Testis (tissue), 3 donors: ENCODE data around the gene CFL1. TPM values are rescaled to one million over a fixed set of nuclear protein-coding genes. Genes with fewer than 3 reads are reported as not detected.
"Not testable (repeated sequence)": the region's sequence is repeated elsewhere in the genome, so short reads cannot be mapped to it uniquely, and the experiment has no call there.

Experiments used
- DNase-seq: peaks from one replicate; pipeline ENCODE4 v3.0.0-alpha.2; 2019
- H3K27ac ChIP-seq, 2 donors: fragments of 200-600 bp; sonication (generic); one replicate each; pipeline ENCODE4 v1.5.1; 2019
- H3K27me3 ChIP-seq: fragments of 200-600 bp; sonication (generic); one replicate; pipeline ENCODE4 v1.5.1; 2019
- H3K36me3 ChIP-seq: fragments of 200-600 bp; sonication (generic); one replicate; pipeline ENCODE4 v1.5.1; 2017; ENCODE audit warnings: low read depth; ENCODE audit errors: missing control alignments
- H3K4me1 ChIP-seq: fragments of 200-600 bp; sonication (generic); one replicate; pipeline ENCODE4 v1.5.1; 2019
- H3K4me3 ChIP-seq, 2 donors: fragments of 200-600 bp; sonication (generic); one replicate each; pipeline ENCODE4 v1.5.1; 2017 to 2019
- H3K9me3 ChIP-seq: fragments of 200-600 bp; sonication (generic); one replicate; pipeline ENCODE4 v1.5.1; 2017
- POLR2A ChIP-seq: fragments of 450-650 bp; IDR thresholded peaks from one replicate; pipeline ENCODE4 v1.6.1; 2017; ENCODE audit warnings: antibody characterized with exemption, mild to moderate bottlenecking, moderate library complexity
- WGBS, 2 donors: methylation state at CpG; one replicate each; pipeline ENCODE4 v1.1.5; 2018; 5-methylcytosine and 5-hydroxymethylcytosine counted together
- intact Hi-C: fragments of 100-400 bp; cut with DNase I; formaldehyde crosslinking; loops from one replicate; pipeline ENCODE4 v1.15.1; 2023; ENCODE audit warnings: low total_unique reads
- polyA plus RNA-seq: library from polyadenylated mRNA; stranded (reverse); fragments of 350-450 nt; fragmentation: Illumina TruSeq; extraction: RNeasy Lipid Tissue Mini Kit (QIAGEN cat#74804); gene quantifications from one replicate; pipeline ENCODE4 v1.2.3, GENCODE V29; 2014; ENCODE audit warnings: low read depth, low replicate concordance; ENCODE audit not compliant: insufficient read depth
- total RNA-seq, 2 donors: library from RNA; depleted of rRNA; stranded (reverse); fragments of >200 nt; gene quantifications; one replicate each; pipeline ENCODE4 v1.2.3, GENCODE V29; 2016
- TF ChIP-seq, protein P1 (sequence below), 3 experiments: fragments of 450-650 bp in 2 of 3; fragments of 200-600 bp in 1 of 3; sonication (generic) in 1 of 3; IDR thresholded peaks; one replicate each; pipeline ENCODE4 v1.5.1; 2016 to 2019; ENCODE audit warnings: antibody characterized with exemption in 3 of 3, mild to moderate bottlenecking in 2 of 3, moderate library complexity in 1 of 3

CFL1 gene
- total and polyA plus RNA-seq, 3 donors from 2014 or later = 522 to 647 (median 570) TPM

DNA sequence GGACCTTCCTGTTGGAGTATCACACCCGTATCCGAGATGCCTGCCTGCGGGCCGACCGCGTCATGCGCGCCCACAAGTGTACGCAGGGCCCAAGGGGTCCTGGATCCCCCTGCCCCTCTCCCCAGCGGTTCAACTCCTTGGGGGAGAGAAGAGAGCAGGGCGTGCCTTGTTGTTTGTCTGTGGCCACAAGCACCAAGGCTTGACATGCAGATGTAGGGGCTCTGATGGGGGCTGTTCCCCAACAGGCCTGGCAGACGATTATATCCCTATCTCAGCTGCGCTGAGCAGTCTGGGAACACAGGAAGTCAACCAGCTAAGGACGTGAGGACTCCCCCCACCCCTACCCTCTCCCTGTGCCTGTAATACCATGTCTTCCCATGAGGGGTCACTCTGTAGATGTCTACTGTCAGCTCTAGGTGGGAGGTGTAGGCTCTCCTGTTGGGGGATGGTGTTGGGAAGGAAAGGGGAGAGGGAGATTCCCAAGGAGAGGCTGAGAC lies 6.8 kb downstream of the CFL1 start:
- no peaks in the 10 kb centered on the region for H3K36me3 ChIP-seq
- H3K4me3 ChIP-seq = no peak overlapping the region
- H3K27ac ChIP-seq = no peak overlapping the region
- no peak for DNase-seq
- no peaks in the 10 kb centered on the region for H3K27me3 ChIP-seq
- no peaks in the 10 kb centered on the region for H3K9me3 ChIP-seq
- whole genome bisulfite sequencing, 2 donors = 70 to 95% methylated on average over 3 to 14 of the region's 14 CpGs
- H3K4me1 ChIP-seq = peaks cover 2% of the 10 kb centered on the region
- TF ChIP-seq POLR2A = no peak
- TF ChIP-seq, protein P1, sequence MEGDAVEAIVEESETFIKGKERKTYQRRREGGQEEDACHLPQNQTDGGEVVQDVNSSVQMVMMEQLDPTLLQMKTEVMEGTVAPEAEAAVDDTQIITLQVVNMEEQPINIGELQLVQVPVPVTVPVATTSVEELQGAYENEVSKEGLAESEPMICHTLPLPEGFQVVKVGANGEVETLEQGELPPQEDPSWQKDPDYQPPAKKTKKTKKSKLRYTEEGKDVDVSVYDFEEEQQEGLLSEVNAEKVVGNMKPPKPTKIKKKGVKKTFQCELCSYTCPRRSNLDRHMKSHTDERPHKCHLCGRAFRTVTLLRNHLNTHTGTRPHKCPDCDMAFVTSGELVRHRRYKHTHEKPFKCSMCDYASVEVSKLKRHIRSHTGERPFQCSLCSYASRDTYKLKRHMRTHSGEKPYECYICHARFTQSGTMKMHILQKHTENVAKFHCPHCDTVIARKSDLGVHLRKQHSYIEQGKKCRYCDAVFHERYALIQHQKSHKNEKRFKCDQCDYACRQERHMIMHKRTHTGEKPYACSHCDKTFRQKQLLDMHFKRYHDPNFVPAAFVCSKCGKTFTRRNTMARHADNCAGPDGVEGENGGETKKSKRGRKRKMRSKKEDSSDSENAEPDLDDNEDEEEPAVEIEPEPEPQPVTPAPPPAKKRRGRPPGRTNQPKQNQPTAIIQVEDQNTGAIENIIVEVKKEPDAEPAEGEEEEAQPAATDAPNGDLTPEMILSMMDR (IDR thresholded peaks at IDR 0.05) = no peak
- intact Hi-C loops = no loop called here

DNA sequence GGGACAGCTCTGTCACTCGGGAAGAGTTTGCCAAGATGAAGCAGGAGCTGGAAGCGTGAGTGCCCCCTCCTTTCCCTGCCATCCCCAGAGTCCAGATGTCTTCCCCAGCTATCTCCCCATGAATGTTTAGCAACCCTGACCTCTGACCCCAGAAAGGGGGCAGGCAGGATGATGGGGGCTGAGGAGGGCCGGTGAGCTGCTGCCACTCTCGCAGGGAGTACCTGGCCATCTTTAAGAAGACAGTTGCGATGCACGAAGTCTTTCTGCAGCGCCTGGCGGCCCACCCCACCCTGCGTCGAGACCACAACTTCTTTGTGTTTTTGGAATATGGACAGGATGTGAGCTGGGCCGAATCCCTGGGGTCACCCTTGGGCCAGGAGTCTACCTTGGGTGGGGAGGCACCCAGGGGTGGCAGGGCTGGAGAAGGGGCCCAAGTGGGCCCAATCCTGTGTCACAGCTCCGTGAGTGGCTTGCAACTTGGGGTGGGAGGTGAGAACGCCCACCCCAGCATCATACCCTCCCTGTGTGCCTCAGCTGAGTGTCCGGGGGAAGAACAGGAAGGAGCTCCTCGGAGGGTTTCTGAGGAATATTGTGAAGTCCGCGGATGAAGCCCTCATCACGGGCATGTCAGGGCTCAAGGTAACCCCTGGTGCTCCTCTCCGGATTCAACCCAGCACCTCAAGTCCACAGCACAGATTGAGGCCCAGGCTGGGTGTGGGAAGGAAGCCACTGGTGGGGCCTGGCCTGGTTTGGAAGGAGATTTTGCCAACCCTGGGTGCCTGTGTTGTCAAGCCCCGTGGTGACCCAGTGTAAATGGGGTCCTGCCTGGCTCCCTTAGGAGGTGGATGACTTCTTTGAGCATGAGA lies 7.5 kb downstream of the CFL1 start:
- Histone ChIP-seq H3K9me3 (no peaks in the 10 kb centered on the region), H3K4me3 (no peak overlapping the region), H3K36me3 (no peaks in the 10 kb centered on the region), H3K4me1 (no peaks in the 10 kb centered on the region), H3K27me3 (no peaks in the 10 kb centered on the region), H3K27ac (no peak overlapping the region)
- WGBS, 2 donors = 63 to 70% methylated on average over 10 to 20 of the region's 20 CpGs
- TF ChIP-seq POLR2A = no peak
- TF ChIP-seq, protein P1 (IDR thresholded peaks at IDR 0.05) = no peak
- no peak for DNase-seq
- intact Hi-C loops = no loop called here

DNA sequence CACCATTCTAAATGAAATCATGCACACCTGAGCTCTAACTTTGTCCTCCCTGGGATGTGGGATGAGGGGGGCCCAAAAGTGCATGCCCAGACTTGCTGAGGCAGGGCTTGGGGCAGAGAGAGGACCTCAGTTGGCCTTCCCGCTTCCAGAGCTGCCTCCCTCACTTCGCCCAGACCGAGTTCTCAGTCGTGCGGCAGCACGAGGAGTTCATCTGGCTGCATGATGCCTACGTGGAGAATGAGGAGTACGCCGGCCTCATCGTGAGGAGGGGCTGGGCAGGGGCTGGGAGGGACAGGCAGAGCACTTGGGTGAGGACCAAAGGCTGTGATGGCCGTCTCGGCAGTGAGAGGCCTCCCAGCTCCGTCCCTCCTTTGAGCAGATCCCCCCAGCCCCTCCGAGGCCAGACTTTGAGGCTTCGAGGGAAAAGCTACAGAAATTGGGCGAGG lies 8.2 kb downstream of the CFL1 start:
- WGBS, 2 donors = 54 to 55% methylated on average over 7 to 16 of the region's 16 CpGs
- no peak for TF ChIP-seq POLR2A
- TF ChIP-seq, protein P1 (IDR thresholded peaks at IDR 0.05) = no peak
- Histone ChIP-seq H3K27ac (no peak overlapping the region), H3K4me1 (no peaks in the 10 kb centered on the region), H3K9me3 (no peaks in the 10 kb centered on the region), H3K27me3 (no peaks in the 10 kb centered on the region), H3K4me3 (no peak overlapping the region), H3K36me3 (no peaks in the 10 kb centered on the region)
- intact Hi-C loops = no loop called here
- no peak for DNase-seq

DNA sequence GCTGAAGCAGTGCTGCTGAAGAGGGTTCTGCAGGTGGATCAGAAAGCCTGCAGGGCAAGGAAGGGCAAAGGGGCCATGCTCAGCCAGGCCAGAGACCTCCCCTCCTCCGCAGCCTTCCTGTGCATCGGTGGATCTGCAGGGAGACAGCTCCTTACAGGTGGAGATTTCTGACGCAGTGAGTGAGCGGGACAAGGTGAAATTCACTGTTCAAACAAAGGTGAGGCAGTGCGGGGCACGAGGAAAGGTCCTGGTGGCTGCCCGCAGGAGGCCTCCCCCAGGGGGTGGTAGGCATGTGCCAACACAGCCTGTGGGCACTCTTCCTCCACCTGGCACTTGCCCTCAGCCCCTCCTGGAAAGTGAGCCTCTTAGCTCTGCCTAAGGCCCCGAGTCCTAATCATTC lies 8.6 kb downstream of the CFL1 start:
- 67 to 74% methylated on average over 1 to 8 of the region's 8 CpGs for WGBS, 2 donors
- intact Hi-C loops = no loop called here

DNA sequence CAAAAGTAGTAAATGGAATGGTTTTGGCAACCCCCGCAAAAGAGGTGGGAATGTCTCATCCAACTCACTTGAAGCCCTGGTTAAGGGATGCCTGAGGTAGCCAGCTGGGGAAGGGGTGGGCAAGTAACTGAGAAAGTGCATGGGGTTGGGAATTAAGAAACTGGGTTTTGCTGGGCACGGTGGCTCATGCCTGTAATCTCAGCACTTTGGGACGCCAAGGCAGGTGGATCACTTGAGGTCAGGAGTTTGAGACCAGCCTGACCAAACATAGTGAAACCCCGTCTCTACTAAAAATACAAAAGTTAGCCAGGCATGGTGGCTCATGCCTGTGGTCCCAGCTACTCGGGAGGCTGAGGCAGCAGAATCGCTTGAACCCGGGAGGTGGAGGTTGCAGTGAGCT lies 9.3 kb downstream of the CFL1 start:
- H3K36me3 ChIP-seq, DNase-seq, H3K4me3 ChIP-seq, H3K27me3 ChIP-seq, intact Hi-C loops, H3K9me3 ChIP-seq, H3K4me1 ChIP-seq, H3K27ac ChIP-seq: not testable (repeated sequence)
- 57 to 63% methylated on average over 7 of the region's 7 CpGs for WGBS, 2 donors

More for the DNA sequence above, 8.6 kb downstream of the CFL1 start:
- Histone ChIP-seq H3K27ac (no peak overlapping the region), H3K9me3 (no peaks in the 10 kb centered on the region), H3K4me3 (no peak overlapping the region), H3K4me1 (no peaks in the 10 kb centered on the region), H3K27me3 (no peaks in the 10 kb centered on the region), H3K36me3 (no peaks in the 10 kb centered on the region)
- TF ChIP-seq, protein P1 (IDR thresholded peaks at IDR 0.05) = no peak
- TF ChIP-seq POLR2A = no peak
- DNase-seq = no peak
